ENCODE measurements around the gene PRPF18.

GRCh38 chr10:13621931-13622330 is 35.2 kb downstream of the PRPF18 start:
- TF ChIP-seq CTCF (conservative IDR thresholded peaks at IDR 0.05; ENCODE audit: low read depth, low read length) = no peak
- TF ChIP-seq EZH2 (IDR thresholded peaks at IDR 0.05; ENCODE audit: low read length, unreplicated experiment) = no peak

All from PC-3 (cell line).